ENCODE data around the gene TMEM270.

TMEM270 gene

DNA sequence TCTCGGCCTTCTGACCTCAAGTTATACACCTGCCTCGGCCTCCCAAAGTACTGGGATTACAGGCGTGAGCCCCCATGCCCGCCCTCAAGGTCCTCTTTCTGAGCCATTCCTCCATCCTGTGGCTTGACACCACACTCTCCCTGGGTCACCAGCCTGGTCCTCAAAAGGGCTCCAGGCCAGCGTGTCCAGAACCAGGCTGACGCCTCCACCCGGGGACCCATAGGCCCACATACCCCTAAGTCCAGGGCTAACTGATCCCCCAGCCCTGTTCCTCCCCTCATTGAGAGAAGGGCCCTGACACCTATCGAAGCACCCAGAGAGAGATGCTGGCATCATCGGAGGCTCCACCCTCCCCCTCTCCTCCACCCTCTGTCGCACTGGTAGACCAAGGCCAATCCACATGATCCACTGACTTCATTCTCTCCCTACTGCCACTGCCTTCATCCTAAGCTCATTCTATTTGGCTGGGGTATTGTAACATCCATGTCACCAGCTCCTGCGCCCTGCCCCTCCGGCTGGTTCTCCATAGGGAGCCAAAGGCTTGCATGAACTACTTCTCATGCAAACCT lies 46.7 kb downstream of the TMEM270 start:
- Histone ChIP-seq H3K4me3 (ENCODE audit: low read length in 2 of 2) (no peak overlapping the region), H3K14ac (ENCODE audit: low read length) (peak overlapping the region; percentile 71), H2AK5ac (ENCODE audit: low read depth, low read length) (peak overlapping the region; percentile 88), H2BK12ac (ENCODE audit: low read length) (no peak overlapping the region), H3K27me3 (ENCODE audit: control insufficient read depth in 3 of 3, insufficient read depth in 3 of 3, low read depth in 1 of 3, low read length in 3 of 3) (no peaks in the 10 kb centered on the region), H3K4me1 (ENCODE audit: control insufficient read depth in 2 of 2, insufficient read depth in 1 of 2, low read depth in 1 of 2, low read length in 2 of 2) (peaks cover 0 to 5% of the 10 kb centered on the region in 2 donors), H2AFZ (ENCODE audit: low read length) (no peak overlapping the region), H3K36me3 (replicated peaks in 1 of 2; ENCODE audit: control insufficient read depth in 2 of 2, insufficient read depth in 2 of 2, low read length in 2 of 2) (no peaks in the 10 kb centered on the region), H3K4ac (ENCODE audit: low read length) (no peak overlapping the region), H3K9me3 (replicated peaks in 1 of 2; ENCODE audit: control insufficient read depth in 2 of 2, insufficient read depth in 1 of 2, low read depth in 1 of 2, low read length in 2 of 2) (no peaks in the 10 kb centered on the region), H3K27ac (replicated peaks; ENCODE audit: low read length) (no peak overlapping the region), H4K91ac (ENCODE audit: low read depth, low read length, poor library complexity) (peak overlapping the region; percentile 92), H4K8ac (ENCODE audit: low read depth, low read length) (peak overlapping the region; percentile 30), H3K18ac (ENCODE audit: low read length) (no peak overlapping the region), H2BK5ac (ENCODE audit: low read length) (no peak overlapping the region), H3K79me1 (ENCODE audit: low read depth, low read length) (no peaks in the 10 kb centered on the region), H2BK120ac (ENCODE audit: low read depth, low read length) (no peak overlapping the region), H3K23ac (ENCODE audit: low read depth, low read length, poor library complexity) (peak overlapping the region; percentile 31), H3K9ac (ENCODE audit: low read depth, low read length, poor library complexity) (no peak overlapping the region), H2BK15ac (ENCODE audit: low read length) (no peak overlapping the region), H3K4me2 (ENCODE audit: insufficient read depth, low read length, poor library complexity, severe bottlenecking) (no peak overlapping the region)
- no peak for DNase-seq (ENCODE audit: low spot score)
- WGBS, 2 donors (ENCODE audit: extremely low coverage in 2 of 2, insufficient read length in 2 of 2, insufficient replicate concordance in 1 of 2) = no CpG with 5 or more reads among the region's 12 CpGs

DNA sequence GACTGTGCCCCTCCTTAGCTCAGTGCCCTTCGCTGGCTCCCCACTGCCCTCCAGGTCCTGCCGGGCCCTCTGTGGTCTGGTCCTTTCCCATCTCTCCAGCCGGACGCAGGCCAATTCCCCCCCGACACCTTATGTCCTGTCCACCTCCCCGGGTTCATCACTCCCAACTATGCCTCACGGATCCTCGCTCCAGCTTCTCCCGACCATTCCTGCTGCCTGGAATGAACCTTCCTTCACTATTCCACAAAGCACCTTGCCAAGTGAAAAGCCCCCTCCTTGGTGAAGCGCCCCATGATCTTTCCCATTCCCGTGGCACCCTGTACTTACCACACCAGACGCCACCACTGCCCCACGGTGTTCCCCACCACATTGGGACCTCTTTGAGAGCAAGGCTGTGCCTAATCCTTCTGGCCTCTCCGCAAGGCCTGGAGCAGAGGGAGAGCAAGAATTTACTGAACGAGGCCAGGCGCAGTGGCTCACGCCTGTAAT lies 47.2 kb downstream of the TMEM270 start:
- H3K9ac ChIP-seq (ENCODE audit: low read depth, low read length, poor library complexity) = no peak overlapping the region
- H3K23ac ChIP-seq (ENCODE audit: low read depth, low read length, poor library complexity) = peak overlapping the region; percentile 55
- H3K79me1 ChIP-seq (ENCODE audit: low read depth, low read length) = no peaks in the 10 kb centered on the region
- H3K4me1 ChIP-seq (ENCODE audit: control insufficient read depth in 2 of 2, insufficient read depth in 1 of 2, low read depth in 1 of 2, low read length in 2 of 2) = peaks cover 0 to 5% of the 10 kb centered on the region in 2 donors
- H3K4me3 ChIP-seq (ENCODE audit: low read length in 2 of 2) = no peak overlapping the region
- DNase-seq (ENCODE audit: low spot score) = no peak
- no peaks in the 10 kb centered on the region for H3K36me3 ChIP-seq (replicated peaks in 1 of 2; ENCODE audit: control insufficient read depth in 2 of 2, insufficient read depth in 2 of 2, low read length in 2 of 2)
- peak overlapping the region; percentile 5 for H2AK5ac ChIP-seq (ENCODE audit: low read depth, low read length)
- WGBS, 2 donors (ENCODE audit: extremely low coverage in 2 of 2, insufficient read length in 2 of 2, insufficient replicate concordance in 1 of 2) = no CpG with 5 or more reads among the region's 17 CpGs
- no peak overlapping the region for H2BK12ac ChIP-seq (ENCODE audit: low read length)
- no peak overlapping the region for H3K4me2 ChIP-seq (ENCODE audit: insufficient read depth, low read length, poor library complexity, severe bottlenecking)
- H2BK15ac ChIP-seq (ENCODE audit: low read length) = no peak overlapping the region
- no peak overlapping the region for H3K14ac ChIP-seq (ENCODE audit: low read length)
- no peak overlapping the region for H2BK5ac ChIP-seq (ENCODE audit: low read length)
- no peaks in the 10 kb centered on the region for H3K27me3 ChIP-seq (ENCODE audit: control insufficient read depth in 3 of 3, insufficient read depth in 3 of 3, low read depth in 1 of 3, low read length in 3 of 3)
- H4K8ac ChIP-seq (ENCODE audit: low read depth, low read length) = no peak overlapping the region
- H2AFZ ChIP-seq (ENCODE audit: low read length) = no peak overlapping the region
- no peak overlapping the region for H3K27ac ChIP-seq (replicated peaks; ENCODE audit: low read length)
- H3K4ac ChIP-seq (ENCODE audit: low read length) = no peak overlapping the region
- no peak overlapping the region for H2BK120ac ChIP-seq (ENCODE audit: low read depth, low read length)
- H3K18ac ChIP-seq (ENCODE audit: low read length) = peak overlapping the region; percentile 83
- no peaks in the 10 kb centered on the region for H3K9me3 ChIP-seq (replicated peaks in 1 of 2; ENCODE audit: control insufficient read depth in 2 of 2, insufficient read depth in 1 of 2, low read depth in 1 of 2, low read length in 2 of 2)
- no peak overlapping the region for H4K91ac ChIP-seq (ENCODE audit: low read depth, low read length, poor library complexity)

DNA sequence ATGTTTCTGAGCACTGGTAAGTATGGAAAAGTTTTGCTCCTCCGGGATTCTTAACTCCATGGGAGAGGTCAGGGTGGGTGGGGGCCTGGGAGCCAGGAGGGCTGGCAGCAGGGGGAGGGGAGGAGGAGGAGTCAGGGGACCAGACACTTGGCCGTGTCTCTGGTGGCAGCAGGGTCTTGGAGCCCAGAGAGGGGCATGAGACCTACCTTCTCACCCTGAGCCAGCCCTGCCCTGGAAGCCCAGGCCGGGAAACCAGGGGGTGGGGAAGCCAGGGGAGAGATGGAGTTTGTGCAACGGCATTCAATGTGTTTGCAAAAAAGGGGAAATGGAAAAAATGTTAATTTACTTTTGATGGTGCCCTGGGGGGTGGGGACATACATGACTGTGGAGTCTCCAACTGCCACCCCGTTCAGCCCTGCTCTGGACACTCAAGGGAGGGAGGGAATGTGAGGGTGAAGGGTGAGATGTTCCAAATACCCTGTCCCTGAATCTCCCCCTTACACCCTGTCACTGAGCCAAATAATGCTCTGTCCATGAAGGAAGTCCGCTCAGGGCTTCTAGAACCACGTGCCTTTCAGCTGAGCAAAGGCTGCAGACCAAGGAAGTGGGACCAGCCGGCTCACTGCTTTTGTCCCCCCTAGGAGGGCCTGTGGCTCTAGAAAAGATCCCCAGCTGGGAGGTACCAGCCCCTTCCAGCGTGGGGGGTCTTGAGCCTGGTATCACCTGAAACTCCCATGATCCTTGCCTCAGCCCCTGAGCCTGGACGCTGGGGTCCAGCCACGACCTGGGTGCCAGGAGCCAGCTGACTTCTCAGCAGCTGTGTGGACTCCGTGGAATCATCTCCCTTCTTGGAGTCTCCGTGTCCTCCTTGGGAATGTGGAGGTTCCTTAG lies 48.3 kb downstream of the TMEM270 start:
- Histone ChIP-seq H3K27ac (replicated peaks; ENCODE audit: low read length) (no peak overlapping the region), H4K8ac (ENCODE audit: low read depth, low read length) (no peak overlapping the region), H3K9ac (ENCODE audit: low read depth, low read length, poor library complexity) (no peak overlapping the region), H4K91ac (ENCODE audit: low read depth, low read length, poor library complexity) (no peak overlapping the region), H3K4me2 (ENCODE audit: insufficient read depth, low read length, poor library complexity, severe bottlenecking) (no peak overlapping the region), H3K18ac (ENCODE audit: low read length) (peak overlapping the region; percentile 48), H2AFZ (ENCODE audit: low read length) (no peak overlapping the region), H3K79me1 (ENCODE audit: low read depth, low read length) (no peaks in the 10 kb centered on the region), H3K27me3 (ENCODE audit: control insufficient read depth in 3 of 3, insufficient read depth in 3 of 3, low read depth in 1 of 3, low read length in 3 of 3) (no peaks in the 10 kb centered on the region), H3K4me3 (ENCODE audit: low read length in 2 of 2) (no peak overlapping the region), H2BK15ac (ENCODE audit: low read length) (no peak overlapping the region), H2AK5ac (ENCODE audit: low read depth, low read length) (no peak overlapping the region), H3K4me1 (ENCODE audit: control insufficient read depth in 2 of 2, insufficient read depth in 1 of 2, low read depth in 1 of 2, low read length in 2 of 2) (peaks cover 0 to 5% of the 10 kb centered on the region in 2 donors), H3K4ac (ENCODE audit: low read length) (no peak overlapping the region), H2BK120ac (ENCODE audit: low read depth, low read length) (no peak overlapping the region), H2BK12ac (ENCODE audit: low read length) (peak overlapping the region; percentile 30), H3K23ac (ENCODE audit: low read depth, low read length, poor library complexity) (no peak overlapping the region), H3K9me3 (replicated peaks in 1 of 2; ENCODE audit: control insufficient read depth in 2 of 2, insufficient read depth in 1 of 2, low read depth in 1 of 2, low read length in 2 of 2) (no peaks in the 10 kb centered on the region), H3K36me3 (replicated peaks in 1 of 2; ENCODE audit: control insufficient read depth in 2 of 2, insufficient read depth in 2 of 2, low read length in 2 of 2) (no peaks in the 10 kb centered on the region), H2BK5ac (ENCODE audit: low read length) (no peak overlapping the region), H3K14ac (ENCODE audit: low read length) (no peak overlapping the region)
- WGBS, 2 donors (ENCODE audit: extremely low coverage in 2 of 2, insufficient read length in 2 of 2, insufficient replicate concordance in 1 of 2) = no CpG with 5 or more reads among the region's 13 CpGs
- no peak for DNase-seq (ENCODE audit: low spot score)

DNA sequence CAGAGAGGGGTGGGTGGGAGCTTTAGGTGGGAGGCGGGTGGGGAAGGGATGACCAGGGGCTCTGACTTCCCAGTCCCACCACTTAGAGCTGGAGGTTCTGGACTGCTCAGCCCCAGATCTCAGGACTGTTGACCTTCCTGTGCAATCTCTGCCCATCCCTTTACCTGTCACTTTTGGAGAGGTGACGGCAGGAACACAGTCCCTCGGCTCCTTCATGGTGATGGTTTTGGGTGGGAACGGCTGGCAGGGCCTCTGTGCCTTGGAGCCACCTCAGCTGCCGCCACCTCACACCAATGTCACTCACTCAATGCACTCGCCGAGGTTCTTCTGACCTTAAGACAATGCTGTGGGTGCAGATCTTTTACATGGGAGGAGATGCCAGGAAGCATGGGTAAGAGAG lies 49.0 kb downstream of the TMEM270 start:
- no peaks in the 10 kb centered on the region for H3K79me1 ChIP-seq (ENCODE audit: low read depth, low read length)
- H2BK12ac ChIP-seq (ENCODE audit: low read length) = no peak overlapping the region
- no peak overlapping the region for H2BK15ac ChIP-seq (ENCODE audit: low read length)
- no peak overlapping the region for H4K91ac ChIP-seq (ENCODE audit: low read depth, low read length, poor library complexity)
- no peaks in the 10 kb centered on the region for H3K27me3 ChIP-seq (ENCODE audit: control insufficient read depth in 3 of 3, insufficient read depth in 3 of 3, low read depth in 1 of 3, low read length in 3 of 3)
- H2AFZ ChIP-seq (ENCODE audit: low read length) = no peak overlapping the region
- H3K27ac ChIP-seq (replicated peaks; ENCODE audit: low read length) = no peak overlapping the region
- DNase-seq (ENCODE audit: low spot score) = no peak
- no peak overlapping the region for H2BK5ac ChIP-seq (ENCODE audit: low read length)
- H3K4ac ChIP-seq (ENCODE audit: low read length) = no peak overlapping the region
- no peak overlapping the region for H4K8ac ChIP-seq (ENCODE audit: low read depth, low read length)
- no peak overlapping the region for H2BK120ac ChIP-seq (ENCODE audit: low read depth, low read length)
- H3K9me3 ChIP-seq (replicated peaks in 1 of 2; ENCODE audit: control insufficient read depth in 2 of 2, insufficient read depth in 1 of 2, low read depth in 1 of 2, low read length in 2 of 2) = no peaks in the 10 kb centered on the region
- no peaks in the 10 kb centered on the region for H3K36me3 ChIP-seq (replicated peaks in 1 of 2; ENCODE audit: control insufficient read depth in 2 of 2, insufficient read depth in 2 of 2, low read length in 2 of 2)
- H3K23ac ChIP-seq (ENCODE audit: low read depth, low read length, poor library complexity) = no peak overlapping the region
- peaks cover 0 to 5% of the 10 kb centered on the region in 2 donors for H3K4me1 ChIP-seq (ENCODE audit: control insufficient read depth in 2 of 2, insufficient read depth in 1 of 2, low read depth in 1 of 2, low read length in 2 of 2)
- H2AK5ac ChIP-seq (ENCODE audit: low read depth, low read length) = no peak overlapping the region
- no CpG with 5 or more reads among the region's 7 CpGs for WGBS, 2 donors (ENCODE audit: extremely low coverage in 2 of 2, insufficient read length in 2 of 2, insufficient replicate concordance in 1 of 2)
- no peak overlapping the region for H3K4me2 ChIP-seq (ENCODE audit: insufficient read depth, low read length, poor library complexity, severe bottlenecking)
- H3K9ac ChIP-seq (ENCODE audit: low read depth, low read length, poor library complexity) = no peak overlapping the region
- H3K14ac ChIP-seq (ENCODE audit: low read length) = no peak overlapping the region
- H3K4me3 ChIP-seq (ENCODE audit: low read length in 2 of 2) = no peak overlapping the region
- H3K18ac ChIP-seq (ENCODE audit: low read length) = no peak overlapping the region
